Upper lobe of left lung (tissue), 4 donors: ENCODE data around the gene MOCS2.

Source experiments
- CTCF ChIP-seq, 6 experiments: fragments of 450-650 bp in 4 of 6; fragments of 200-600 bp in 2 of 6; sonication (generic) in 2 of 6; IDR thresholded peaks; one replicate each; pipeline ENCODE4 v1.5.1; 2016 to 2019; ENCODE audit warnings: antibody characterized with exemption in 6 of 6
- EP300 ChIP-seq, 4 donors: sonication (generic); formaldehyde crosslinking; IDR thresholded peaks; one replicate each; pipeline ENCODE4 v1.5.1; 2017; ENCODE audit warnings: antibody characterized with exemption in 4 of 4, control low read depth in 2 of 4
- POLR2A ChIP-seq, 4 donors: fragments of 450-650 bp; IDR thresholded peaks; one replicate each; pipeline ENCODE4 v1.5.1; 2016 to 2017; ENCODE audit warnings: antibody characterized with exemption in 4 of 4, mild to moderate bottlenecking in 2 of 4

DNA sequence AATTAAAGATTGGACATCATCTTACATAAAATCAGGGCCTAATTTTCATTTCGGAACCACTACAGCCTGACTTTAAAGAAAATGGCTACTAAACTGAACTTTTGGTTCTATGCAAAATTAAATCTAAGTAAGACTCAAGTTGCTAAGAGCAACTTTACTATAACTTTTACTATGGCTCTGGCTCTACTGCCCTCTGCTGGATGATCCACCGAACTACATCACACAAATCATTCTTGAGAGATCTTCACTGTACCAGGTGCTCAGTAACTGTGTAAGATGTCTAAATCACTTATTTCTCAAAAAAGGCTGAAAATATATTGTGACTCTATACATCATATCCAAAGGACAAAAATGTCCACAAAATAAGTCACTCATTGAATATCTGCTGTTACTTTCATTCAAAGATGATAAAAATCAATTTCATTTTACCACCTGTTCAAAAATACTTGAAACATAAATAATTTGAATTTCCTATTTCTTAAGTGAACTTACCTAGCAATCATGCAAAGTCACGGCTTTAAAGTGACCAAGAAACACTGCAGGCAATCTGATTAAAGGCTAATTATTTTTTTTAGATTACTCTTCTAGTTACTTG, 13.5 kb downstream of the MOCS2 start:
- peak; percentile 66 to 83 (median 78) for TF ChIP-seq CTCF (IDR thresholded peaks at IDR 0.05)
- no peak for TF ChIP-seq POLR2A (IDR thresholded peaks at IDR 0.05)
- no peak for TF ChIP-seq EP300 (IDR thresholded peaks at IDR 0.05)
